GM21737 (cell line): Measurements from ENCODE around the gene NME7.

ENCODE experiments used
- ATAC-seq: cut with Tn5 transposase; IDR thresholded peaks from one replicate; pipeline ENCODE4 v1.9.1; 2021; ENCODE audit warnings: mild to moderate bottlenecking, moderate library complexity; ENCODE audit not compliant: unreplicated experiment

Gene NME7

GRCh38 chr1:169163059-169163458, 204.5 kb downstream of the NME7 start:
- ATAC-seq: no peak

GRCh38 chr1:169161496-169162194, 206.0 kb downstream of the NME7 start:
- ATAC-seq: peak; percentile 63

GRCh38 chr1:169160845-169161495, 206.6 kb downstream of the NME7 start:
- no peak for ATAC-seq

GRCh38 chr1:169156580-169156979, 211.0 kb downstream of the NME7 start:
- ATAC-seq: no peak

- ATAC-seq: no peak
Observed at GRCh38 chr1:169155675-169156074, 211.9 kb downstream of the NME7 start.

GRCh38 chr1:169151338-169151837, 216.2 kb downstream of the NME7 start:
- no peak for ATAC-seq

GRCh38 chr1:169150641-169151337, 216.8 kb downstream of the NME7 start:
- no peak for ATAC-seq

- ATAC-seq: no peak
Observed at GRCh38 chr1:169149555-169150286, 217.9 kb downstream of the NME7 start.

- ATAC-seq: no peak
Observed at GRCh38 chr1:169148472-169149252, 218.9 kb downstream of the NME7 start.

GRCh38 chr1:169146576-169147214, 220.9 kb downstream of the NME7 start:
- no peak for ATAC-seq

- ATAC-seq: no peak
Observed at GRCh38 chr1:169144941-169145626, 222.5 kb downstream of the NME7 start.

- no peak for ATAC-seq
Observed at GRCh38 chr1:169143984-169144383, 223.6 kb downstream of the NME7 start.

- ATAC-seq: no peak
Observed at GRCh38 chr1:169143346-169143745, 224.3 kb downstream of the NME7 start.

- no peak for ATAC-seq
Observed at GRCh38 chr1:169142129-169142528, 225.5 kb downstream of the NME7 start.

- ATAC-seq: no peak
Observed at GRCh38 chr1:169141356-169141755, 226.2 kb downstream of the NME7 start.

- peak; percentile 79 for ATAC-seq
Observed at GRCh38 chr1:169138866-169139670, 228.5 kb downstream of the NME7 start.

- no peak for ATAC-seq
Observed at GRCh38 chr1:169137357-169137756, 230.2 kb downstream of the NME7 start.

GRCh38 chr1:169133801-169134502, 233.6 kb downstream of the NME7 start:
- ATAC-seq: no peak
